GM19438 (cell line): ENCODE measurements around the gene NSUN4.

ENCODE experiments used
- ATAC-seq: cut with Tn5 transposase; IDR thresholded peaks from one replicate; pipeline ENCODE4 v1.9.1; 2021; ENCODE audit warnings: low read depth; ENCODE audit not compliant: unreplicated experiment

Gene NSUN4

DNA sequence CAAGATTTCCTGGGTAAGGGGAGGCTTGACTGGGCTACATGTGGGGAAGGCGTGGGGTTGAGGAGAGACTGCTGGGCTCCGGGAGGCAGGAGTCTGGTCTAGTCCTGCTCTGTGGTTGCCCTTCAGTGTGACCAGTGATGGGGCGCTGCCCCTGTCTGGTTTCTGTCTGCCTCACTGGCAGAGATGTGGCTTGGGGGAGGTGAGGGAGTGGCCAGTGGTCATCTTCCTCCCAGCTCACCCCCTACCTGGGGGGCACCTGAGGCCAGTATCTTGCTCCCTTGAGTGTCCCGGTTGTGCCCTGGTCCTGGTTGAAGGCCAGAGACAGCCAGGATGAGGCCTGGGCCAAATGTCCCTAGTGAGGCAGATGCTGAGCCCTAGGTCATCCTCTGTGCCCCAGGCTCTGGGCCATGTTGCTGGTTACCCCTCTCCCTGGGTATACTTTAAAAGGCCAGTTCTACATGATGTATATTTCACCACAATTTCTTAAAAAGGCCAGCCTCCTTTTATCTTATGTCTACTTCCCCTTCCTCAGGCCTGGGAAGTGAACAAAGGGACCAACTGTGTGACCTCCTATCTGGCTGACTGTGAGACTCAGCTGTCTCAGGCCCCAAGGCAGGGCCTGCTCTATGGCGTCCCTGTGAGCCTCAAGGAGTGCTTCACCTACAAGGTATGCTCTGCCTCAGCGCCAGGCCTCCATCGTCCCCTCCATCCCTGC lies 64.0 kb downstream of the NSUN4 start:
- ATAC-seq, result no peak

DNA sequence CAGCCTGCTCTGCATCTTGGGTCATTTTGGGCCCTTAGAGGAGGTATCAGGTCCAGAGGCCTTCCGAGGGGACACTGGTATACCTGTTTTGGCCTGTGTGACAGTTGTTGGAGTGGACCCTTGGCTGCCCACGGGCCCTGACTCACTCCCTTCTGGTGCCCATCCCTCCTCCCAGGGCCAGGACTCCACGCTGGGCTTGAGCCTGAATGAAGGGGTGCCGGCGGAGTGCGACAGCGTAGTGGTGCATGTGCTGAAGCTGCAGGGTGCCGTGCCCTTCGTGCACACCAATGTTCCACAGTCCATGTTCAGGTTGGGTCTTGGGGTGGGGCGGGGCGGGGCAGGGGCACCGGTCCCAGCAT lies 64.6 kb downstream of the NSUN4 start:
- ATAC-seq, result no peak

DNA sequence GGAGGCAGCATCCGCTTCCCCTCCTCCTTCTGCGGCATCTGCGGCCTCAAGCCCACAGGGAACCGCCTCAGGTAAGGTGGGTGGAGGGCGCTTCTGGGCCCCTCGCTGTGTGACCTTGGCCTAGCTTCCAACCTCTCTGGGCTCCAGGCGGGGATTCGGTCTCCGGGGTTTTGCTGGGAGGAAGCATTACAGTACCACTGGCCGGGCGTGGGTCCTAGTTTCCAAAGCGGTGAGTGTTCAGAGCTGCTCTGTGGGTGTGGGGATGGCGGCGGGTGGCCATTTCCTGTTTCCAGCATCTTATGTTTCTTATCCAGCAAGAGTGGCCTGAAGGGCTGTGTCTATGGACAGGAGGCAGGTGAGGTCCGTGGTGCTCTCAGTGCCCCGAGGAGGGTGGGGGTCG lies 65.1 kb downstream of the NSUN4 start:
- ATAC-seq, result no peak

DNA sequence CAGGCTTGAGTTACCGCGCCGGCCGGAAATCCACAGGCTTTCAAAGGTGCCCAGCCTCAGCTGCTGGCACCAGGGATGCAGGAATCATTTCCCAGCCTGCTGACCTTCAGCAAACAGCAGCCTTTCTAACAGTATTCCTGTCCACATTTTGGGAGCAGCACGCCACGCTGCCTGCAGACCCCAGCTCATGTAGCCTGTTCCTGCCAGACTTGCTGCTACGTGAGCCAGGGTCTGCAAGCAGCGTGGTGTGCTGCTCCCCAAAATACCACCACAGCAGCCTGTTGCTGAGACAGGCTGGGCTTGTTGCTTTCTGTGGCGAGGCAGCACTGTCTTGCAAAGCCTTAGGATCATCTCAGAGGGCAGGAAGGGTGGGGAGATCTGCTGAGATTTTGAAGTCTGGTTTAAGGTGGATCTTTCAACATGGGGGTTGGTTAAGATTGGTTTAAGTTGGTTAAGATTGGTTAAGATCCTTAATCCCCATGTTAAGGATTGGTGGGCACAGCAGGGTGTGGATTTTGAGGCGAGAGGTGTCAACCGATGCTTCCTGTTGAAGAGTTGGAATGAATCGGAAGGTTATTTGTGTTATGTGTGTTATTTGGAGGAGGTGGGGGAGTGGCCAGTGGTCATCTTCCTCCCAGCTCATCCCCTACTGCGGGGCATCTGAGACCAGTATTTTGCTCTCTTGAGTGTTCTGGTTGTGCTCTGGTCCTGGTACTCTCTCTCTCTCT lies 66.4 kb downstream of the NSUN4 start:
- no peak for ATAC-seq

DNA sequence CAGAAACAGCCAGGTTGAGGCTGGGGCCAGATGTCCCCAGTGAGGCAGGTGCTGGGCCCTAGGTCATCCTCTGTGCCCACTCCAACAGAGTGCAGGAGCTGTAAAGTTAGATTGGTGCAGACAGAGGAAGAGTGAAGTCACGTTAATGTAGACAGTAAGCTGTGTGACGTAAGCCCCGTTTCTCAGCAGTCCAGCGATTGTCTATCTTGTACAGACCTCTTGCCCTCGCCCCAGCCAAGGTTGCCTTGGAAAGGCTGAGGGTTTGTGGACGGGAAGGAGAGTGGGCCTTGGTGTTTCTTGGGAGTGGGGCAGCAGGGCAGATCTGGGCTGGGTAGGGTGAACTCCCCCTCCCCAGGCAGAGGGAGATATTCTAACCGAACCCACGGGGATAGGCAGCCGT lies 67.0 kb downstream of the NSUN4 start:
- no peak for ATAC-seq

DNA sequence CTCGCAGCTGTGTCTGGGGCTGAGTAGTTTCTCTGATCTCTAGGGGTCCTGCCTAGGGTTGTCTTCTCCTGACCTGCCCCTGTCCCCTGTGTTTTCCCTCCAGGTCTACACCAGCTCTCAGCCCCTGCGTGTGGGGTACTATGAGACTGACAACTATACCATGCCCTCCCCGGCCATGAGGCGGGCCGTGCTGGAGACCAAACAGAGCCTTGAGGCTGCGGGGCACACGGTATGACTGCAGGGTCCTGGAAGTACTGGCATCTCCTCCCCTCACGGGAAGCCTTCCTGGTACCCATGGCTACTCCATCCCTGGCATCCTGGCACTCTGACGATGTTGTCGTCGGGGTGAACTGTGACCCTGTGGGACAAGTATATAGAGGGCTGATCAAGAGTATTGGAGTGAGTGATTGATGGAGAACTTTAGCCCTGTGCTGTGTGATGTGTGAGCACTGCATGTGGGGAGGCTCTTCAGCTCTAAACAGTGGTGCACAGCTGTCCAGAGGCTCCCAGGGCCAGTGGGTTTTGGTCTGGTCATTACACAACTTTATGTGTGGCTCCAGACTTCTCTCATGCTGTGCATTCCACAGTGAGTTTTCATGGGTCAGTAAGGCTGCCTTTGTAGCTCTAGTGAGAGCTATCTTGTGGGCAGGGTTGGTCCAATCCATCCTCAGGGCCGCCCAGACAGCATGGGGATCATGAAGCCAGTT lies 67.9 kb downstream of the NSUN4 start:
- no peak for ATAC-seq

DNA sequence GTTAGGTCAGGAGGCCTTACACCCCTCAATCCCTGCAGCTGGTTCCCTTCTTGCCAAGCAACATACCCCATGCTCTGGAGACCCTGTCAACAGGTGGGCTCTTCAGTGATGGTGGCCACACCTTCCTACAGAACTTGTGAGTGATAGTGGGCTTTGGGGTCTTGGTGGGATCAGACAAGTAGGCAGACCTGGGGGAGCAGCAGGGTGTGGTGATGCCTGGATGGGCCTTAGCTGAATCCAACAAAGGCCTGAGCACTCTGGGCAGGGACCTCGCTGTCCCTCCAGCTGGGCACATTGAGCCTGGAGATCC lies 68.4 kb downstream of the NSUN4 start:
- no peak for ATAC-seq

DNA sequence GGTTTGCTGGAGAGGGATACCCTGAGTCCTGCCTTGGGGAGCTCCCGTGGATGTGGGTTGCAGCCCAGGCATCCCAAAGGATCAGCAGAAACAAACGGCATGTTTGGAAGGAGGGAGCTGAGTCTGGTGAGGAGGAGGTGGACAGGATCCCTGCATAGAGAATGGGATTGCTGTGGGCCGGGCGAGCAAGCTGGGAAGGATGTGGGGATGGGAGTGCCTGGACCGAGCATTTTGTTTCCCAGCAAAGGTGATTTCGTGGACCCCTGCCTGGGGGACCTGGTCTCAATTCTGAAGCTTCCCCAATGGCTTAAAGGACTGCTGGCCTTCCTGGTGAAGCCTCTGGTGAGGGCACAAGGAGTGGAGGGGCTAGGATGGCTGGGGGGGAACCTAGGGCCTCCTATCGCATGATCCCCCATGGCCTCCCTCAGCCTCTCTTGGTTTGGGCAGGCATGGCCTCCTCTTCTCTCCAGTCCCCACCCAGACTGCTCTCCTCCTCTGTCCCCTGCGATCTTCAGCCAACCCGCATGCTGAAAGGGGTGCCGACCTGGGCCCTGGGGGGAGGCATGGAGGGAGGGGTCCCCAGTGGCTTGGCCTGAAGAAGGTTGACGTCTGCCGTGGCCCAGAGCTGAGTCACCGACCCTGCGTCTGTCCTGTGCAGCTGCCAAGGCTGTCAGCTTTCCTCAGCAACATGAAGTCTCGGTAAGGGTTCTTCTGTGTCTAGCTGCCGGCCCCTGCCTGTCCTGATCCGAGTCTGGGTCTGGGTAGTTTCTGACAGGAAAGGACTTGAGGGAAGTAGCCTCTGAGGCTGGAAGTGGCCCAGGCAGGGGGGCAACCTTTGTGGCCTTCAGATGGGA lies 69.8 kb downstream of the NSUN4 start:
- ATAC-seq, result no peak

DNA sequence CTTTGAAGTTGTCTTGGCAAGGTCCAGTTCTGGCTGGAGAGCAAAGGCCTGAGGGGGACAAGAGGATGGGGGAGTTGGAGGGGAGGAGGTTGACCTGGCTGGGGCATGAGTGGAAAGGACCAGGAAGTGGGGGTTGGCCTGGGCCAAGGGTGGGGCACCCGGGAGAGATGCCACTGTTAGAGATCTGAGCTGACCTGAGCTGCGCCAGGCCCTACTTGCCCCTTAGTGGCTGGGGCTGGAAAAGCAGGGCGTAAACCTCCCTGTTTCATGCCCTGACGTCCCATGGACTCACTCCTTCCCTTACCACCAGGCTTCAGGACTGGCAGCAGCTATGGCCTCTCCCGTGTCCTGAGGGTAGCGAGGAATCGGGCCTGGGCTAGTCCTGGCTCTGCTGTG lies 70.4 kb downstream of the NSUN4 start:
- ATAC-seq, result no peak
